ENCODE results near the gene KIAA0232.

GRCh38 chr4:6858997-6859396 is 76.5 kb downstream of the KIAA0232 start:
- TF ChIP-seq CTCF (IDR thresholded peaks at IDR 0.05) (no peak), POLR2AphosphoS5 (IDR thresholded peaks at IDR 0.05) (no peak), EP300 (IDR thresholded peaks at IDR 0.05) (no peak)

Data from suprapubic skin (tissue), 4 donors.